ENCODE data around the gene ATXN3. TPM values are rescaled to one million over a fixed set of nuclear protein-coding genes. Genes with fewer than 3 reads are reported as not detected.
"Not testable (repeated sequence)": the region's sequence is repeated elsewhere in the genome, so short reads cannot be mapped to it uniquely, and the experiment has no call there.

ATXN3 gene
- total RNA-seq, 1 experiment from 2014 or later = 34.6 TPM

DNA sequence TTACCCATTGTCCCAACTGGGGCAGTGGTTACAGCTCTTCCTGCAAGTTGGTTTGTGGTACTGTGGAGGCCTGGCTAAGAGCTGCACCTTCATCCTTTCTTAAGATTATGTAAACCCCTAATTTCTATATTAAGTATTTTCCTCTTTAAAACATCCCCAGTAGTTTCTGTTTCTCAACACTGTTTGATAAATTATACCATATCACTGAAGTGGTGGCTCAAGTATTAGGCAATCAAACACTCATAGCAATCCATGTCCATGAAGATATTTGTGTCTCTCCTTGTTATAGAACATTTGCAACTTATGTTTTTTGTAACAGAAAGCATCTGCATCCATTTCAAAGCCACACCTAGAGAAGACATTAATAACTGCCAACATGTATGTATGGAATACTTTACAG lies 31.8 kb downstream of the ATXN3 start:
- DNase-seq (ENCODE audit: low read depth) = no peak

- DNase-seq (ENCODE audit: low read depth) = no peak
These were observed 48.1 kb downstream of the ATXN3 start for GRCh38 chr14:92058006-92058917.

DNA sequence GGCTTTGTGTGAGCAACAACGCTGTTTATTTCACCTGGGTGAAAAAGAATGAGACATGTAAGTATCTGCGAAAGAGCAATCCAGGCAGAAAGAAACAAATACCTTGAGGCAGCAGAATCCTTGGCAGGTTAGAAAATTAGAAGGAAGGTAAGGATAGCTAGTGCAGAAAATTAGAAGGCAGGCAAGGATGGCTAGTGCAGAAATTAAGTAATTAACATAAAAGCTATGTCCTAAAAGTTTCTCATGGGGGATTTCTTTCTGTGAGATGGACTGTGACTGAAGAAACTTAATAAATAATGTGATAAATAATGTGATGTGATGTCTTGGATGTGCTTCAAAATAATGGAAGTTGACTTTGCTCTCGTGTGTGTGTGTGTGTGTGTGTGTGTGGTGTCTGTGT lies 56.6 kb downstream of the ATXN3 start:
- no peak for DNase-seq (ENCODE audit: low read depth)

DNA sequence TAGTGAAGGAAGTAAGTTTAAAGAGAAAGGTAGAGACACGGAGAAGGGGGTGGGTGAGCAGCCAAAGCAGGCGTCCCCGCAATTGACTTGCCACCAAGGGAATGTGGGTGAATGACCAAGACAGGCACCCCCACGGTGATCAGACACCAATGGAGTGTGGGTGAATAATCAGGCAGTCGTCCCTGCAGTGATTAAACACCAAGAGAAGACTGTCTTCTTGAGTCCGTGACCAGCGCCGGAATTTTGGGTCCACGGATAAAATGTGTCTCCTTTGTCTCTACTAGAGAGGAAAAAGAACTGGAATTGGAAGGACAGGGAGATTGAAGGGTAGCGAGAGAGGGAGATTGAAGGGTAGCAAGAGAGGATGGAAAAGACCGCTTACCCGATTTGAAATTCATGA lies 57.2 kb downstream of the ATXN3 start:
- DNase-seq (ENCODE audit: low read depth) = not testable (repeated sequence)

DNA sequence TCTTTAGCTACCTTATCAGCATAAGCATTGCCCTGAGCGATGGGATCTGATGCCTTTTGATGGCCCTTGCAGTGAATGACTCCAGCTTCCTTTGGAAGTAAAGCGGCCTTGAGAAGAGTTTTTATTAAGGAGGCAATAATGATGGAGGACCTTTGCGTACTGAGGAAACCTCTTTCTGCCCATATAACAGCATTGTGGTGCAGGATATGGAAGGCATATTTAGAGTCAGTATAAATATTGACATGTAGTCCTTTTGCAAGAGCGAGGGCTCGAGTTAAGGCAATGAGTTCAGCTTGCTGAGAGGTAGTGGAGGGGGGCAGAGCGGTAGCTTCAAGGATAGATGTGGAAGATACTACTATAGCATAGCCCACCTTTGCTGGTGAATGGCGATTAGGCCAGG lies 60.5 kb downstream of the ATXN3 start:
- DNase-seq (ENCODE audit: low read depth) = not testable (repeated sequence)

- DNase-seq (ENCODE audit: low read depth) = not testable (repeated sequence)
These were observed 64.6 kb downstream of the ATXN3 start for GRCh38 chr14:92041766-92042165.

DNA sequence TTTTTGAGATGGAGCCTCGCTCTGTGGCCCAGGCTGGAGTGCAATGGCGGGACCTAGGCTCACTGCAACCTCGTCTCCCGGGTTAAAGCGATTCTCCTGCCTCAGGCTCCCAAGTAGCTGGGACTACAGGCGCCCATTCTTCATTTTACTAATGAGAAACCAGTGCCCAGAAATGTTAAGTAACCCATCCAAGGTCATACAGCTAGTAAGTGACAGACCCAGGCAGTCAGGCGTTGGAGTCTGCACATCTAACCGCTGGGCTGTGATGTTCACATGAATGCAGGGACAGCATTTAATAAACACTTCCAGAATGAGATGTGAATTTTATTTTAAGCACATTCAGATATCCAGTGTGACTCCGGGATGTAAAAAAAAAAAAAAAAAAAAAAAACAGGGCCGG lies 65.2 kb downstream of the ATXN3 start:
- no peak for DNase-seq (ENCODE audit: low read depth)

DNA sequence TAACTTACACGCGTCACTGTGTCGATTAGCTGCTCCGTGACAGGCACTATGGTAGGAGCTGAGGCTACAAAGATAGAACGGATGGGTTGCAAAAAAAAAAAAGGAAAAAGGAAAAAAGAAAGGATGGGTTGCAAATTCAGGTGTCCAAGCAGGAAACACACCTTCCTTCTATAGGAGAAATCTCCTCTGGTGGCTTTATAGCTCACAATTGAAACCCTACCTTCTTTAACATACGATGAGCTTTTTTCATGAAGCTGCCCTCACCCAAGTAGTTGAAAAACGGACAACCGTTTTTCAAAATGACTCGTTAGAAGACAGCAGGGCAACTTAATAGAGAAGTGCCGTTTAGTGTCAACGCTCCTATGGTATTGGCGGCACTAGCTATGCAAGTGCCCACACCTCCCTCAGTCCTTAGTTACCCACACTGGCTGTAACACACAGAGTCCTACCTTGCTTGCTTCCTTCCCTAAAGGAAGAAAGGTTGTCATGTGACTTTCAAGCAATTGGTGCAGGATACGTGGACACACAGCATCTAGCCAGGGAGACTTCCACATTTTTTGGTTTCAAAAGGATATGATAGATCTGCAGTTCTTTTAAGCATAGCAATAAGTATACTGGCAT lies 65.8 kb downstream of the ATXN3 start:
- peak; percentile 38 for DNase-seq (ENCODE audit: low read depth)

DNA sequence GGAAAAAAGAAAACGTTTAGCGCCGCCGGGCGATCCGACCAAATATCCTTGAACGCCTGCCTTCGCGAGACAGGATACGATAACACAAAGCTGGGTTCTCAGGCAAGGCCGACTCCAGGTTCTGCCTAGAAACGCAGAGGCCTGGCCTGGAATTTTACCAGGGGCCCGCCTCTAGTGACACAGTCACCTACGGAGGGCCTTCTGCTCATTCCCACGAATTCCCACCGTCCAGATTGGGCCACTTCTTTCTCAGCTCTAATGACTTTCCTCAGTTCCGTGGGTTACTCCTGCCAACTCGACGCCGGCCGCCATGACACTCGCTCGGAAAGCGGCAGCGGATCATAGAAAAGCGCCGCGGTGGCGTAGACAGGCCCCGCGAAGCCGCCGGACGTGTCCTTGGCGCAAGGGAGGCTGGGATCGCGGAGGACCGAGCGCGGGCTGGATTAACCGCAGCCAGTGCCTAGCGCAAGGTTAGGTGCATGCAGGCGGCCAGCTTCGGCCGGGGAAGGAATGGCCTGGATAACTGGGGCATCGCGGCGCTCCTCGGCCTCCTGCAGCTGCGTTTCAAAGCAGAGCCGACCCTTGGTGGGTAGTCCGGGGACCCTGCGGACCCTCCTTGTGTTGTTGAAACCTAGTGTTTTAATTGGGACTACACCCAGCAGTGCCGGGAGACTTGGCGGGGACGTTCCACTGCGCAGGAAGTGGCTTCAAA lies 66.5 kb downstream of the ATXN3 start, which contains the start of gene TRIP11:
TSS of gene TRIP11 (minus strand) at position 341 of the 712 bp plus-strand sequence. CDS start 374 bp downstream, outside the sequence.
- peak; percentile 88 for DNase-seq (ENCODE audit: low read depth)

DNA sequence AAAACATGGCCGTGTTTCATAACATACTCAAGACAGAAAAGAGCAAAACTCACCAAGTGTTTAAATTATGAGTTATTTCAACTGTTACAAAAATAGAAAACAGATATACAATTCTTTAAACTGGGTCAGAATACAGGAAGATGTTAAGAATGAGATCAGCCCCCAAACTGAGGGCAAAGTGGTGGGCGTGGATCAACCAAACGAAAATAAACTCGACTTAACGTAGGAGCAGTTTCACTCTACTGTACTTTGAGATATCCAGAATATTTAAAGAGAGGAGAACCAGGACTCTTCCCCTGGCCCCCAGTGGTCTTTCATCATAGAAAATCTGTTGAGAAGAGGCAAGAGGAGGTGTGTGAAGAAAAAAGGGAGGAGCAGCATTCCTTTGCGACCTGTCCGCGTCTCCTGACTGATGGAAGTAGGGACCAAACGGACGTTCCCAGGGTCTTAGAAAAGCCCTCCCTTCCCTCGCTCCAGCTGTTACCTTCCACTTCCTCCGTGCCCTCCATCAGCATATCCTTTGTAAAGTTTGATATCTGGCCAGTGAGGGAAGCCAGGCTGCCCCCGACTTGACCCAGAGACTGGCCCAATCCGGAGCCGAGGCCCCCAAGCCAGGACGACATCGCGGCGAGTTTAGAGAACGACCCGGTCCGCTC lies 67.2 kb downstream of the ATXN3 start:
- peak; percentile 81 for DNase-seq (ENCODE audit: low read depth)

DNA sequence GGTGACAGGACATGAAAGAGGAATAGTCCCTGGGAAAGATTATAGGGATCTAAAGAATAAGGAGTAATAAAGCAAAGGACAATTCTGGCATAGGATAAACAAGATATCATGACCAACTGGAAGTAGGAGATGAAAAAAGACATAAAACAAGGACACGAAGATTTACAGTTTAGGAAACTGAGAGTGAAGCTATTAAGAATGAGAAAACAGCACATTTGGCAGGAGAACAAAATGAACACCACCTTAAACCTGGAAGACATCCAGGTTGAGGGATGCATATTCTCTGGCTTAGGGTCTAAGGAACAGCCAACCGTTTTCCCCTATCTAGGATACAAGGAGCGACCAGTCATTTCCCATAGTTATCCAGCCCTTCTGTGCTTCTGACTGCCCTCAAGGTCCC lies 68.4 kb downstream of the ATXN3 start:
- no peak for DNase-seq (ENCODE audit: low read depth)

DNA sequence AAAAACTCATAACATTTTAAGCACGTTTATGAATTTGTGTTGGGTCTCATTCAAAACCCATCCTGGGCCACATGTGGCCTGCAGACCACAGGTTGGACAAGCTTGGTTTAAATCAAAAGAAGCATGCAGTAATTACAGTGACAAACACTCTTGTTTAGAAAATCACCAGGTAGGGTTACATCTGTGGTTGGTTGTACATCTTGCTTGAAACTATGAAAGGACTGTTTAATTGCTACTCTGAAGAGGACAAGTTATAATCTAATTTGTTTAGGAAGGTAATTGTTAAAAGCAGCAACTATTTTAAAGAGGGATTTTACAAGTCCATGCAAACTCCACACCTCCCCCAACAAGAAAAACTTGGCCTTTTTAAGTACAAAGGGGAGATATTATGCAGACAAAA lies 70.5 kb downstream of the ATXN3 start:
- no peak for DNase-seq (ENCODE audit: low read depth)

DNA sequence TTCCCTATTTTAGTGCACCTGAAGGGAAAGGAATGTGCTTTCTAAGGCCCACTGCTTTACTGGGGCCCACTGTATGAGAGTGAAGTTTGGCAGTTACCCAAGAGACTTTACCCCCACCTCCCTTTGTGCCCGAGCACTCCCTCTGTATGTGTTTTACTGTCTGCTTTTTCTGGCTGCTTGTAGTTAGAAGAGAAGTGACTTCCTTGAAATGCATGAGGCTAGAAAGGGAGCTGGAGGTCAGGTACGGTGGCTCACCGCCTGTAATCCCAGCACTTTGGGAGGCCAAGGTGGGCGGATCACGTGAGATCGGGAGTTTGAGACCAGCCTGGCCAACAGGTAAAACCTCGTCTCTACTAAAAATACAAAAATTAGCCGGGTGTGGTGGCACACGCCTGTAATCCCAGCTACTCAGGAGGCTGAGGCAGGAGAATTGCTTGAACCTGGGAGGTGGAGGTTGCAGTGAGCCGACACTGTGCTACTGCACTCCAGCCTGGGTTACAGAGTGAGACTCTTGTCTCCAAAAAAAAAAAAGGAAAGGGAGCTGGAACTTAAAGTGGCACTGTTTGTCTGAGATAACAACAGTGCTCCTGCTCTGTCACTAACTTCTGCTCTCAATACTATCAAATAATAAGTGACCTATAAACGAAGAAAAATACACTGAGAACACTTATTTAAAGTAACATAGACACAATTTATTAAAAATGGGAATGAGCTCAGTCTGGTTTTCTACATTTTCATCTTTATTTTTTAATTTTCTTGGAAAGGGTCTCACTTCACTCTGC lies 72.3 kb downstream of the ATXN3 start:
- DNase-seq (ENCODE audit: low read depth) = no peak

GRCh38 chr14:92033433-92033832 lies 72.9 kb downstream of the ATXN3 start:
- no peak for DNase-seq (ENCODE audit: low read depth)

- no peak for DNase-seq (ENCODE audit: low read depth)
These were observed 79.7 kb downstream of the ATXN3 start for GRCh38 chr14:92026548-92027190.

GRCh38 chr14:92022036-92022435 lies 84.3 kb downstream of the ATXN3 start:
- DNase-seq (ENCODE audit: low read depth) = no peak

GRCh38 chr14:92021523-92021922 lies 84.9 kb downstream of the ATXN3 start:
- DNase-seq (ENCODE audit: low read depth) = no peak

DNA sequence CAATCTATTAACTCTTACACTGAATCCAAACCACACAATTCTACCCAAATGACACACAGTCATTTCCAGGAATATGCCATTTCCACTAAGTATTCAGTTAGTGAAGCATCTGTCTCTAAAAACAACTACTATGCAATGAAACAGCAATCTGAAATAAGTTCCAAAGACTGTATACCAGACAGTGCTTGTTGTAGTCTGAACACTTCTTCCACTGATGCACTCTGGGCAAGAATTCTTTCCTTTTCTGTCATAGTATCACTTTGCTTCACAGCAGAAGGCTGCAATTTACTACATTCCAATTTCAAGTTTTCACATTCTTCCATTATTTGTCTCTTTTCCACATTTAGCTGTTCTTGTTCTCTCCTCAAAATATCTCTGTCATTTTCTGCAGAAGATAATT lies 92.3 kb downstream of the ATXN3 start:
- DNase-seq (ENCODE audit: low read depth) = no peak

- no peak for DNase-seq (ENCODE audit: low read depth)
These were observed 94.1 kb downstream of the ATXN3 start for GRCh38 chr14:92012121-92012748.

DNA sequence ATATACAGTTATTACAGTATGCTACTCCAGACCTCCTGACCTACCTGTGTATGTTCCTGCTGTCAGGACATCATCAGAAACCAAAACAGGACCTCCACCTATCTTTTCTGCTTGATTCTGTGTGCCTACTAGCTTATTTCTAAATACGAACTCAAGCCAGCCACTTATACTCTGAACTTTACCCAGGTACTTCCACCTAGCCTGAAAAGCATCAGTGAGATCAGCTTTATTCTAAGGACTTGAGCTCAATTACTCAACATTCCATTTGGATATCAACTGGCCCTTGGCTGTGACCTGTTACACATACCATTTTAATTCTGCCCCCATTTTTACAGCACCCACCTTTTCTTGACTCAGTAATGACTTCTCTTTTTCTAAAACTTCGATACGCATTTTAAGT lies 95.7 kb downstream of the ATXN3 start:
- DNase-seq (ENCODE audit: low read depth) = no peak

Measured in HT1080 (cell line).